ENCODE data around the gene BNC1.

The BNC1 gene, protein sequence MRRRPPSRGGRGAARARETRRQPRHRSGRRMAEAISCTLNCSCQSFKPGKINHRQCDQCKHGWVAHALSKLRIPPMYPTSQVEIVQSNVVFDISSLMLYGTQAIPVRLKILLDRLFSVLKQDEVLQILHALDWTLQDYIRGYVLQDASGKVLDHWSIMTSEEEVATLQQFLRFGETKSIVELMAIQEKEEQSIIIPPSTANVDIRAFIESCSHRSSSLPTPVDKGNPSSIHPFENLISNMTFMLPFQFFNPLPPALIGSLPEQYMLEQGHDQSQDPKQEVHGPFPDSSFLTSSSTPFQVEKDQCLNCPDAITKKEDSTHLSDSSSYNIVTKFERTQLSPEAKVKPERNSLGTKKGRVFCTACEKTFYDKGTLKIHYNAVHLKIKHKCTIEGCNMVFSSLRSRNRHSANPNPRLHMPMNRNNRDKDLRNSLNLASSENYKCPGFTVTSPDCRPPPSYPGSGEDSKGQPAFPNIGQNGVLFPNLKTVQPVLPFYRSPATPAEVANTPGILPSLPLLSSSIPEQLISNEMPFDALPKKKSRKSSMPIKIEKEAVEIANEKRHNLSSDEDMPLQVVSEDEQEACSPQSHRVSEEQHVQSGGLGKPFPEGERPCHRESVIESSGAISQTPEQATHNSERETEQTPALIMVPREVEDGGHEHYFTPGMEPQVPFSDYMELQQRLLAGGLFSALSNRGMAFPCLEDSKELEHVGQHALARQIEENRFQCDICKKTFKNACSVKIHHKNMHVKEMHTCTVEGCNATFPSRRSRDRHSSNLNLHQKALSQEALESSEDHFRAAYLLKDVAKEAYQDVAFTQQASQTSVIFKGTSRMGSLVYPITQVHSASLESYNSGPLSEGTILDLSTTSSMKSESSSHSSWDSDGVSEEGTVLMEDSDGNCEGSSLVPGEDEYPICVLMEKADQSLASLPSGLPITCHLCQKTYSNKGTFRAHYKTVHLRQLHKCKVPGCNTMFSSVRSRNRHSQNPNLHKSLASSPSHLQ

DNA sequence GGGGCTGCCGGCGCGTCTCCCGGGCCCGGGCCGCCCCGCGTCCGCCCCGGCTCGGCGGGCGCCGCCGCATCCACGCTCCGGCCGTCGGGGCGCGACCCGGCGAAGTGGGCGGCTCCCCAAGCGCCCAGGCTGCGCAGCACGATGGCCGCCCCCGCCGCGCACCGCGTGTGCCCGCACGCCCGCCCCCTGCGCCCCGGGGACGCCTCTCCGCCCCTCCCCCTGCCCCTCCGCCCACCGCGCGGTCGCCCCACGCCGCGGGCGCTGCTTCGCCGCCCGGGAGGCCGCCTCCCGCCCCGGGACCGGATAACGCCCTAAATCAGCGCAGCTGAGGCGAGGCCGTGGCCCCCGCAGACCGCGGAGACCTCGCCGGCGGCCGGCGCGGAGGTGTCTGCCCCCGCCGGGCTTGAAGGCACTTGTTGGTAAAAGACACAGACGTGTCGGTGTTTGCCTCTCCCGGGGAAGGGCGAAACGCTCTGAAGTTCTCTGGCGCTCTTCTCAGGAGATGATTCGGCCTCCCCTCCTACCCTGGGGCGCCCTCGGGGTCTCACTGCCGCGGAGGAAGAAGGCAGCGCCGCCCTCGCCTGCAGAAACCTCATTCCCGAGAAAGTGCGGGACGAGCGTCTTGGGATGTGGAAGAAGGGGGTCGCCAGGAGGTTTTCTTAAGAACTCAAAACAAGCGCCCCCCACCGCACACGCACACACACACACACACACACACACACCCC lies at the start of gene BNC1:
Gene BNC1 (minus strand): TSS at position 106 of the 725 bp plus-strand sequence. CDS start 36 bp downstream, at position 70.
- TF ChIP-seq POLR2A (IDR thresholded peaks at IDR 0.05; ENCODE audit: low read length), result no peak
- no peak for TF ChIP-seq GATA1 (IDR thresholded peaks at IDR 0.05; ENCODE audit: low read depth, low read length)
- DNase-seq, result no peak

- TF ChIP-seq POLR2A (IDR thresholded peaks at IDR 0.05; ENCODE audit: low read length) (no peak), GATA1 (IDR thresholded peaks at IDR 0.05; ENCODE audit: low read depth, low read length) (no peak)
- DNase-seq, result no peak
These were observed 42.6 kb upstream of the BNC1 start for GRCh38 chr15:83327041-83327440.

GRCh38 chr15:83324799-83325198 lies 40.3 kb upstream of the BNC1 start:
- no peak for TF ChIP-seq GATA1 (IDR thresholded peaks at IDR 0.05; ENCODE audit: low read depth, low read length)
- no peak for TF ChIP-seq POLR2A (IDR thresholded peaks at IDR 0.05; ENCODE audit: low read length)

GRCh38 chr15:83323296-83323711 lies 38.8 kb upstream of the BNC1 start:
- no peak for DNase-seq
- TF ChIP-seq GATA1 (IDR thresholded peaks at IDR 0.05; ENCODE audit: low read depth, low read length) (no peak), POLR2A (IDR thresholded peaks at IDR 0.05; ENCODE audit: low read length) (no peak)

More at GRCh38 chr15:83324799-83325198, 40.3 kb upstream of the BNC1 start:
- DNase-seq, result no peak

DNA sequence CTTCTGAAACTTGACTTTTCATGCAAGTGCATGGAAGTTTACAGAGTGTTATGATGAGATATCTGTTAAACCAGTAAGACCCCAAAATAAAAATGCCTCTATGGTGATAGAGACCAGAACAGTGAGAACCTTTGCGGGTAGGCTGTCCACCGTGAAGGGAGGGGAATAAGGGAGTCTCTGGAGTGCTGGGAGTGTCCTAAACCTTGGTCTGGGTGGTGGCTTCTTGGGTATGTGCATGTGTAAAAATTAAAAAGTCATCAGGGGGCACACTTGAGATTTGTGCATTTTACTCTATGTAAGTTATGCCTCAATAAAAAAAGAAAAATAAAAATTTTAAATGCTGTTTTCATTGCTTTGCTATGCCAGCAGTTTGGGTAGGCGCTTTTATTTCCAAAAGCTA lies 38.2 kb upstream of the BNC1 start:
- TF ChIP-seq GATA1 (IDR thresholded peaks at IDR 0.05; ENCODE audit: low read depth, low read length), result no peak
- TF ChIP-seq POLR2A (IDR thresholded peaks at IDR 0.05; ENCODE audit: low read length), result no peak
- no peak for DNase-seq

GRCh38 chr15:83322061-83322460 lies 37.6 kb upstream of the BNC1 start:
- no peak for DNase-seq
- TF ChIP-seq GATA1 (IDR thresholded peaks at IDR 0.05; ENCODE audit: low read depth, low read length) (no peak), POLR2A (IDR thresholded peaks at IDR 0.05; ENCODE audit: low read length) (no peak)

GRCh38 chr15:83320844-83321243 lies 36.4 kb upstream of the BNC1 start:
- TF ChIP-seq POLR2A (IDR thresholded peaks at IDR 0.05; ENCODE audit: low read length) (no peak), GATA1 (IDR thresholded peaks at IDR 0.05; ENCODE audit: low read depth, low read length) (no peak)
- no peak for DNase-seq

DNA sequence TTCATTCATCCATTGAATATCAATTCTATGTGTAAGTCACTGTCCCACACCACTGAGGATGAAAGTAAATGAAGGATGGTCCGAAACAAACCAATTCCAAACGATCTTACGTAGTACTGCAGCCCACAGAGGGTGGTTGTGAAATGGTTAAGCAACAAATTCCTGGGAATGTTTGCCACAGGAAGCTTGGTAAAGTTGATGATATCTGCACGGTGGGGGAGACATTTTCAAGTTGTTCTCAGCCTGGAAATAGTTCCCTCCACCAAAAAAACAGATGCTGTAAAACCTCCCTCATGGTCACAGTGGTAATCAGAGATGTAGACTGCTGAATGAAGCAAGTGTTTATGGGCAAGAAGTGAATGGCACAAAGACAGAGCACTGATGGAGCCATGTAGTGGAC lies 35.9 kb upstream of the BNC1 start:
- no peak for DNase-seq
- TF ChIP-seq POLR2A (IDR thresholded peaks at IDR 0.05; ENCODE audit: low read length), result no peak
- TF ChIP-seq GATA1 (IDR thresholded peaks at IDR 0.05; ENCODE audit: low read depth, low read length), result no peak

- TF ChIP-seq GATA1 (IDR thresholded peaks at IDR 0.05; ENCODE audit: low read depth, low read length), result no peak
- TF ChIP-seq POLR2A (IDR thresholded peaks at IDR 0.05; ENCODE audit: low read length), result no peak
- no peak for DNase-seq
These were observed 35.3 kb upstream of the BNC1 start for GRCh38 chr15:83319771-83320170.

- TF ChIP-seq POLR2A (IDR thresholded peaks at IDR 0.05; ENCODE audit: low read length), result no peak
- TF ChIP-seq GATA1 (IDR thresholded peaks at IDR 0.05; ENCODE audit: low read depth, low read length), result no peak
- DNase-seq, result no peak
These were observed 34.5 kb upstream of the BNC1 start for GRCh38 chr15:83318861-83319415.

DNA sequence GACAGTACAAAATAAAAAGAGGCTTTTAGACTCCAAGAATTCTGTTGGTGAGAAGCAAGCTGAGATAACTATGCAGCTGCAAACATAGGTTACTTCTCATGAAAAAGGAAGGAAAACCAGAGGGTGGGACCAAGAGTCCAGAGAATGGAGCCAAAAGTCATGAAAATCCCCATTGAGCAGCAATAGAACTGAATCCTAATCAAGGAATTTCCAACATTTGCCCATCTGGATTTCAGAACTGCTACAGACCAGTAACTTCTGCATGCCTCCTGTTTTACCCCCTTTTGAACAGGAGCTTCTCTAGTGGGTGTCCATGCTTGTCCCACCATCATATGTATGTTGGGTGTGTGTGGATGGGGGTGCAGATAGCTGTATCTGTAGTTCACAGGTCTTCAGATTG lies 33.6 kb upstream of the BNC1 start:
- TF ChIP-seq GATA1 (IDR thresholded peaks at IDR 0.05; ENCODE audit: low read depth, low read length) (no peak), POLR2A (IDR thresholded peaks at IDR 0.05; ENCODE audit: low read length) (no peak)

DNA sequence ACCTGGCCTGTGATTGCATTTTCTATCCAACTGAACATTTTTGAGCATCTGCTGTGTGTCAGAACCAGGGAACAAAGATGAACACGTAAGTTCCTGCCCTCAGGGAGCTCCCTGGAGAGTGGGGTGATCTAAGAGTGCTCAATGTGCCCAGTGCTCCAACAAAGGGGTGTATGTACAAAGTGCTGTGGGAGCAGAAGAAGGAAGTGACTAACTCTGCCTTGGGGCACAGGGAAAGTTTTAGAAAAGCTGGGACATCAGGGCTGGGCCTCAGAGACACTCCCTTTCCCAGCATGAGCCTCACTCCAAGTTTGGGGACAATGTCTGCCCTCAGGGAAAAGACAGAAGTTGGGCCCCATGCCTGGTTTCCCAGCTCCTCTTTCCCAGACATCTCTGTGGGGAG lies 27.6 kb upstream of the BNC1 start:
- TF ChIP-seq POLR2A (IDR thresholded peaks at IDR 0.05; ENCODE audit: low read length) (no peak), GATA1 (IDR thresholded peaks at IDR 0.05; ENCODE audit: low read depth, low read length) (no peak)
- no peak for DNase-seq

More for the DNA sequence above, 33.6 kb upstream of the BNC1 start:
- no peak for DNase-seq

All from erythroblast (primary cell).